Erythroblast (primary cell): ENCODE measurements around the gene ARHGAP44.

Experiments
- GATA1 ChIP-seq: IDR thresholded peaks from 2 replicates; pipeline ENCODE4 v1.6.1; 2011; ENCODE audit warnings: low read depth, mild to moderate bottlenecking, control low read depth, low read length, moderate library complexity
- POLR2A ChIP-seq: IDR thresholded peaks from 2 replicates; pipeline ENCODE4 v1.6.1; 2011; ENCODE audit warnings: mild to moderate bottlenecking, low read length

GRCh38 chr17:12917399-12917798, 128.1 kb downstream of the ARHGAP44 start:
- TF ChIP-seq POLR2A (no peak), GATA1 (no peak)
